Central memory CD4-positive, alpha-beta T cell (primary cell): Measurements from ENCODE around the gene TGFBR2.
A peak's percentile ranks its signal among the peaks of the same experiment; 100 is the strongest.

Source experiments
- DNase-seq: peaks from one replicate; pipeline ENCODE4 v3.0.0; 2022
- total RNA-seq, 3 experiments: gene quantifications; one replicate each; lab custom pipeline; 2026; lab: John Stamatoyannopoulos, UW

The TGFBR2 gene
- 181 to 291 (median 260) reads per million in 3 experiments for total RNA-seq

DNA sequence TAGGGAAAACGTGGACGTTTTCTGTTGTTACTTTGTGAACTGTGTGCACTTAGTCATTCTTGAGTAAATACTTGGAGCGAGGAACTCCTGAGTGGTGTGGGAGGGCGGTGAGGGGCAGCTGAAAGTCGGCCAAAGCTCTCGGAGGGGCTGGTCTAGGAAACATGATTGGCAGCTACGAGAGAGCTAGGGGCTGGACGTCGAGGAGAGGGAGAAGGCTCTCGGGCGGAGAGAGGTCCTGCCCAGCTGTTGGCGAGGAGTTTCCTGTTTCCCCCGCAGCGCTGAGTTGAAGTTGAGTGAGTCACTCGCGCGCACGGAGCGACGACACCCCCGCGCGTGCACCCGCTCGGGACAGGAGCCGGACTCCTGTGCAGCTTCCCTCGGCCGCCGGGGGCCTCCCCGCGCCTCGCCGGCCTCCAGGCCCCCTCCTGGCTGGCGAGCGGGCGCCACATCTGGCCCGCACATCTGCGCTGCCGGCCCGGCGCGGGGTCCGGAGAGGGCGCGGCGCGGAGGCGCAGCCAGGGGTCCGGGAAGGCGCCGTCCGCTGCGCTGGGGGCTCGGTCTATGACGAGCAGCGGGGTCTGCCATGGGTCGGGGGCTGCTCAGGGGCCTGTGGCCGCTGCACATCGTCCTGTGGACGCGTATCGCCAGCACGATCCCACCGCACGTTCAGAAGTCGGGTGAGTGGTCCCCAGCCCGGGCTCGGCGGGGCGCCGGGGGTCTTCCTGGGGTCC, at the start of gene TGFBR2:
Gene TGFBR2 (plus strand): TSS at position 301 of the 731 bp plus-strand sequence. CDS start 283 bp downstream, at position 584.
- peak; percentile 68 for DNase-seq

DNA sequence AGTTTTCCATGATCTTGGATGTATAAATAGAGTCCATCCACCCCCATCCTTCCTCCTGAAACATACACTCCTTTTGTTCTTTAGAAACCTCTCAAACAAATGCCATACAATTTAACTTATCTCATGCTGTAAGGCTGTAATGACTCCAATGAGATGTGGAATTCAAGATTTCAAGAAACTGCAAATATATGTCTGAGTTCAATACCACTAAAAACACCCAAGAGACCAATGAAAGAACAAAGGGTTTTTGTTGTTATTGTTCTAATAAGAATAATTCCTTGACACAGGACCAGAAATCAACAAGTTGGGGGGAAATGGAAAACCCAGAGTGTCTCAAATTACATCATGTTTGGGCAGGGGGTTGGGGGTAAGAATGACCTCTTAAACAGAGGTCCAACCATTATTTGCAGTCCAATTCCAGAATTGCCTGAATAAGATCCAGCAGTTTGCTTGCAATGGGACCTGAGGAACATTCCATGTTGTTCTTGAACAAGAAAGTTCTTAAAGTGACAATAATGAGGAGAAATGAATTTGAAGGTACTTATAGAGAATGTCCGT, 48.6 kb upstream of the TGFBR2 start:
- DNase-seq = no peak

DNA sequence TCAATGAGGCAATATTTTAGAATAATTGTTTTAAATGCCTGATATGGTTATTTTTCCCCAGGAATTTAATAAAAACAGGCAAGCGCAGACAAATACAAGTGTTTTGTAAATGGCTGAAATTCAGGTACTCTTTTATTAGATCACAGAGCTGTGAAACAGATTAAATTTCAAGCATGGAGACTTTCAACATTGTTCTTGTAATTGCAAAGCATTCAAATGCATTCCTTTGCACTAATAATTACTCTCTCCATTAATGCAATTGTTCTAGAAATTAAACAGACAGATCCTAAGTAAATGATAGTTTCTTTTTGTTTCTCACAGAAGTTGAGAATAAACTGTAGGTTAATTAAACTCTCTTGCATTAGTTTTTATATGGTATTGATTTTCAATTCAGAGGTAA, 42.4 kb upstream of the TGFBR2 start:
- DNase-seq = no peak

DNA sequence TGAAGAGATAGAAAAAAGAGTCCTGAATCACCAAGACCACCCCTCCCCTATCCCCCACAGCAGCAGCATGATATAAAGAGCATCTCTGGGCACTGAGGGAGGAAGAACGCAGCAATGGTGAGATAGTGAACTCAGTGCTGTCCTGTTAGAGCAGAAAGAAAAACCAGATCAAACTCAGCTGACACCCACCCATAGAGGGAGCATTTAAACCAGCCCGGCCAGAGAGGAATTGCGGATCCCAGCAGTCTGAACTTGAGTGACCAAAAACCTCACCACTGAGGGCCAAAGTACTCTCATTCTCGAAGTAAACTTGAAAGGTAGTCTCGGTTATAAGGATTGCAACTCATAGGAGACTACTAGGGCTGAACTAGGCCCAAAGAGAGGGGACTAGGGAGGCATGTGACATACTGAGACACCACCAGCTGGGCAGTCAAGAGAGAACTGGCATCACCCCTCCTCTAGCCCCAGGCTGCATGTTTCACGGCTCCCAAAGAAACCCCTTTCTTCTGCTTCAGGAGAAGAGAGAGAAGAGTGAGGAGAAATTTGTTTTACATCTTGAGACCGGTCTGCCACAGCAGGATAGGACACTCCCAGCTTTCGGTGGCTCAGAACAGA, 39.2 kb upstream of the TGFBR2 start:
- DNase-seq = no peak

DNA sequence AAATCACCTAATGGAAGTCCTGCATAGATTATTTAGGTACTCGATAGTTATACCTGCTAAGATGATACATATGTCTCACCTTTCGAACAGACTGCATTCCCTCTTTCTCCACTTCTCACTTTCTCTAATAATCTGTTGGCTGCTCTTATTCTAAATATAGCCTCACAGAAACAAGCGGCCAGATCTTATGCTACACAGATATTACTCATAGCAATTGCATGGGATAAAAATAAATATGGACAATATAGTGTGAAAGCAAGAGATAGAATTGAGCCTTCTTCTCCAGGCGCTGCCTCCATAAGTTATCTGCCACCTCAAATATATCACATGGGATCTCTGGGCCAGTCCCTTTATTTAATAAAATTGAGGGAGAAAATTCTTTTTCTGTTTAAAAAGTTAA, 29.5 kb upstream of the TGFBR2 start:
- DNase-seq = no peak

DNA sequence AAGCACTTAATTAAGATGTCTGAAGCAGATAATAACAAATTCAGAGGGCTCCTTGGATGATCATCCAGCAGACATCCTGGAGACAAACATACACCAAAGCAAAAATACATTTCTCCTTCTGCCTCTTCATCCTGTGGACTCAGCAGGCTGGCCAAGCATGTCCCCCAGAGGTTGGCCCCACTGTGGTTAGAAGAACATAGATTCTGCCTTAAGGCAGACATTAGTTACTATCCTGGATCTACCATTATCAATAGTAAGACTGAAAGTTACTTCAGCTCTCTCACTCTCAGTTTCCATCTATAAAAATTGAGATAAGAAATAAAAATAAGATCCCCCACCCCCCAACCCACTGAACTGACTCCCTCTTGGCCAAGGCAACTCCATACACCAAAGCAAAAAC, 28.6 kb upstream of the TGFBR2 start:
- DNase-seq = no peak

DNA sequence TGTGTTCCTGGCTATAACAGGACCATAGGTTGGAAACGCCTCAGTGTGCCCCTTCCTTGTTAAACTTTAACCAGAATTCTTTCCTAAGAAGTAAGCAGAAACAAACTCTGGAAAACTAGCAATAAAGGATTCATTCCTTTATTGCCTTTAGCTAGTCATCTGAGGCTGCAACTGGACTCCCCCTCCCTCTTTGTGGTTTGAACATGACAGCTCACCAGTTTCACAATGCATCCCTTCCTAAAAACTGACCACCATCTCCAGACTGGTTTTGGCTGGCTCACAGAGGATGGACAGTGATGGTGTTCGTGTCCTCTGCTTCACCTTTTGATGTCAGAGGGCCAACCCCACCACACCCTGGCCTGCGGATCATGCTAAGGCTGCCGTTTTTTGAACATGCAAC, 27.9 kb upstream of the TGFBR2 start:
- DNase-seq = no peak

DNA sequence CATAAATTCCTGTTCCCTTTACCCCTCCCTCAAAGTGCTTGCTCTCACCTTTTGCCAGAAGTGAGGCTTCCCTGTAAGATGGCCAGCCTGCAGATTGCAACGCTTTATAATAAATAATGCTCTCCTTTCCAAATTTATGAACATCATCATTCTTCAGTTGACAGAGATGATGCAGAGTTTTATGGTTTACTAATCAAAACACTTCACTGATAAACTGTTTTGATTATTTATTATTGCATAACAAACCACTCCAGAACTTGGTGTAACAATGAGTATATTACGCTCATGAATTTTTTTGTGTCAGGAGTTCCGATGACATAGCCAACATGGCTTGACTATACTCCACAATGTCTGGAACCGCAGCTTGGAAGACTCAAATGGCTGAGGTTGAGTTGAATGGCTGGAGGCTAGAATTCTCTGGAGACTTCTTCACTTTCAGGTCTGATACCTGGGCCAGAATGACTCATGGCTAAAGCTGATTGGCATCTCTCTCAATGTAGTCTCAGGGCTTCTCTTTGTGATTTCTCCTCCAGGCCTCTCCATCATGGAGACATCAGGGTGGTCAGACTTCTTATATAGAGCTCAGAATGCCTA, 27.3 kb upstream of the TGFBR2 start:
- DNase-seq = no peak

DNA sequence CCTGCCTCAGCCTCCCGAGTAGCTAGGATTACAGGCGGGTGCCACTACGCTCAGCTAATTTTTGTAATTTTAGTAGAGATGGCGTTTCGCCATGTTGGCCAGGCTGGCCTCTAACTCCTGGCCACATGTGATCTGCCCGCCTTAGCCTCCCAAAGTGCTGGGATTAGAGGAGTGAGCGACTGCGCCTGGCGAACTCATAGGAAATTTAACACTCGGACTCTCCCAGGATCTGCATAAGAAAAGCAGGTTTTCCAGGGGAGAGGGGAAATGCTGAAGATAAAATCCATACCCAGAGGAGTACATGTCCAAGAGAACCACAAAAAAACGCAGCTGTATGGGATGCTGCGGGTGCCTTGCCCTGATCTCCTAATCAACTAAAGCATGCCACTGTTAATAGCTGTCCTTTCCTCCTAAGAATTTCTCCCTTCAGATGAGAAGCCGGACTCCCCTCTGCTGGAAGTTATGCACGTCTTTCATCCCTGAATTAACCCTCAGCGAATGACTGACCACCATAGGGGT, 25.3 kb upstream of the TGFBR2 start:
- no peak for DNase-seq

DNA sequence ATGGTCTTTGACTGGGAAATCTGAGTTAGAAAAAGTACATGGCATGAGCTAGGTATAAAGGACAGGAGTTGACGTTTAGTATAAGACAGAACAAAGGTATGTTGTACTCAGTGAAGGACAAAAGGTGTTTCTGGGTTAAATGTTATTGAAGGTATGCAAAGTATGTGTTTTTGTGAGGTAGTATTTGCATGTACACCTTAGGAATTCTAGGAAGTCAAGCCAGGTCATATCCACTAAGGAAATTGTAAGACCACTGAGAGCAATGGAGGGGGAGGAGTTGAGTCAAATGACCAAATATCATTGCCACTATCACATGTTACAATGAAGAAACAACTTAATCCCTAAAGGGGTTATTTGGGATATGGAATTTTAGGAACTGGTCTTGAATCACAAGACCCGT, 24.4 kb upstream of the TGFBR2 start:
- DNase-seq = no peak

DNA sequence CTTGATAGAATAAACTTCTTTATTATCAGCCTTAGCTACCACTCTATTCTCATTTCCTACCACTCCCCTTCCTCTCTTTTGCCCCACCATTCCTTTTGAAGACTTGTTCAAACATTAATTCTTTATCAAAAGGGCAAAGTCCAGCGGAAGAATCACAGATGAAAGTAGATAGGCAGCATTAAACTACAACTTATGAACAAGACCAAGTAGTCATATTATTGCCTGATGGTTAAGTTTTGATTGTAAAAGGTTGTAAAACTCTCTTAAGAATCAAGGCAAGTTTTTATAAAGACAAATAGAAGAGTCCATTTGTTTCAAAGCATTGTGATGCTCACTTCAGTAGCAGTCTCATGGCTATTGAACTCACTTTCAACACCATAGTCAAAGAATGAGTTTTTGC, 22.4 kb upstream of the TGFBR2 start:
- DNase-seq = no peak

DNA sequence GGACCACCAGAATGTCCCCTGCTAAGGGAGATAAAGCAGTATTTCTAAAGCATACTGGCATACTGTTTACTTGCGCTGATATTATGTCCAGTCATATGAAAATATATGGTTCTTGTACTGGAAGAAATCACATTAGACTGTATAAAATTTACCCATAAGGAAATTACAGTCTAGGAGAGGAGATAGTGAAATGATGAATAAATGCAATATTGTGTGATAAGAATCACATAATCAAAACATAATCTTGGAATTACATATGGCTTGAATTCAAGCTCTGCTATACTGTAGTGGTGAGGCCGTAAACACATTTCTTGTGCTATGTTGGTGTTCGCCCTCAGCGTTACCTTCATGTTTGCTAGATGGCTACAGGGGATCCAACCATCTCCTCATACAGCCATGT, 20.7 kb upstream of the TGFBR2 start:
- no peak for DNase-seq

DNA sequence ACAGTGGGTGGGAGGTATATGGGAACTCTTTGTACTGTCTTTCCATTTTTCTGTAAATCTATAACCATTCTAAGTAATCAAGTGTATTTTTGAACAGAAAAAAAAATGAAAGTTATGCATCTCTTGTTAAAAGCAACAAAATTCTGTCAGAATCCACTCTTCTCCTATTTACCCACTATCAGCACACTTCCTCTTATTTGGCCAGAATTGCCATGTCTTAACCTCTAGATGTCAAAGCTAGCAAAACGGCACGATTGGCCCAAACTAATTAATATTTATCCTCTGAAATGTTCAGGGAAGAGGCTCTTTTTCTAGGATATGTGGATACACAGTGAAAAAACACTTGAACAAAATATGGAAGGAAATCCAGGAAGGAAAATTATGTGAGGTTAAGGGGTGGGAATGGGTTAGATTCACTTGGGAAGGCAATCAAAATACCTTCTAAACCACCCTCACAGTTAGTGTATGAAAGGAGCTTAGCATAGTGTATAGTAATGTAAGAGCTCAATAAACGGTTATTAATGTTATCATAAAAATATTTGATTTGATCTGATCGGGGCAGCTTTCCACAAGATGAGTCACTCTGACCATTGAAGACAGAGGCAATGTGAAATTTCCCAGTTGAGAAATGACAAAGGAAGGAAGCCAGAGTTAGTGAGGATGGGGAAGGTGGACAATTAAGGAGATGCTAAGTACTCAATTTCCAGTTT, 20.1 kb upstream of the TGFBR2 start:
- no peak for DNase-seq

DNA sequence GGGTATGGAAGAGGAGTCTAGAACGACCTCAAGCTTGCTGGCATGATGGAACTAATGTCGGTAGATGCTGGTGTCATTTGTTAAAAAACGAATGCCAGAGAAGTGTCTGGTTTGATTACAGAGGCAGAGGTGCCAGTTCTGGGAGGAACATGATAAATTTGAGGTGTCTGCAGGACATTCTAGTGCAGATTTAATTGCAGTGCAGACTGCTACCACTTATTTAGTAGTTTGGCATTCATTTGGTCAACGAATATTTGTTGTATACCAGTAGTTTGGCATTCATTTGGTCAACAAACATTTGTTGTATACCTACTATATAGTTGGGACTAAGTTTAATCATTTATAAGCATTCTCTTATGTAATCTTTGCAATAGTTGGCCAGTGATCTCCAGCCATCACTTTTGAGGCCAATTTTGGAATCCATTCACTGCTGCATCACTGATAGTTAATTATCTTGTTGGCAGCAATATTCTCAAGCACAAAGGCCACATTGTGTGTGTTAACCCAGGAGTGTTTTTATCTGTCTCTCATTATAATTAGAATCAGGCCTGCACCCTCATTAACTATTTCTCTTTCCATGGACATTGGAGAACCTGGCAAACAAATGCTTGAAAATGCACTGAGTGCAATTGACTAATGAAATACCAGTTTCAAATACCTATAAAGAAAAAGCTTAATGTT, 19.5 kb upstream of the TGFBR2 start:
- no peak for DNase-seq

DNA sequence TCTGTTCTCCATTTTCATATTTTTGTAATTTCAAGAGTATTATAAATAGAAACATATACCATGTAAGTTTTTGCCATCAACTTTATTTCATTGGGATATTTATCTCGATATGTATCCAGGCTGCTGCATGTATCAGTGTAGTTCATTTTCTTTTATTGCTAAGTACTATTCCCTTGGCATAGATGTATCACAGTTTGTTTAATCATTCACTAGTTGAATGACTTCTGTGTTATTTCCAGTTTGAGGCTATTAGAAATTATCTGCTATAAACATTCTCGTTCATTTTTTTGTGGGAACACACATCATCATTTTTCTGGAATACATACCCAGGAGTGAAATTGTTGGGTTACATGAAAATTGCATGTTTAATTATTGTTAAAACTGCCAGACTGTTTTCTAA, 18.5 kb upstream of the TGFBR2 start:
- no peak for DNase-seq

DNA sequence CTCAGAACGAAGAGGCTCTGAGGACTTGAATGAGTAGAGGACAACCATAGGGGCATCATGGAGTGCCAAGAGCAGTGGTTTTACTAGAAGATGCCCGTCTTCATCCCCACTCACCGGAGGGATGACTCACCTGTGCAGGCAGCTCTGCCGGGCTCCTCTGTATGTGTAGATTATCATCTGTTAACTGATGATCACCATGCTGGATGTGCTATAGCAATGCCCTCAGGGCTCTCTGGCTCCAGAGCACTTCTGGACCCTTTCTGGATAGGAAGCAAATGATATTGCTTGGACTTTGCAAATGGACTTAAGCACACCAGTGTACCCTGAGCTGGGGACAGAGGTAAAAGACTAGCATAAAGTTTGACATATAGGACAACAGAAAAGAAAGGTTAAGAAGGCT, 10.2 kb upstream of the TGFBR2 start:
- DNase-seq = no peak

DNA sequence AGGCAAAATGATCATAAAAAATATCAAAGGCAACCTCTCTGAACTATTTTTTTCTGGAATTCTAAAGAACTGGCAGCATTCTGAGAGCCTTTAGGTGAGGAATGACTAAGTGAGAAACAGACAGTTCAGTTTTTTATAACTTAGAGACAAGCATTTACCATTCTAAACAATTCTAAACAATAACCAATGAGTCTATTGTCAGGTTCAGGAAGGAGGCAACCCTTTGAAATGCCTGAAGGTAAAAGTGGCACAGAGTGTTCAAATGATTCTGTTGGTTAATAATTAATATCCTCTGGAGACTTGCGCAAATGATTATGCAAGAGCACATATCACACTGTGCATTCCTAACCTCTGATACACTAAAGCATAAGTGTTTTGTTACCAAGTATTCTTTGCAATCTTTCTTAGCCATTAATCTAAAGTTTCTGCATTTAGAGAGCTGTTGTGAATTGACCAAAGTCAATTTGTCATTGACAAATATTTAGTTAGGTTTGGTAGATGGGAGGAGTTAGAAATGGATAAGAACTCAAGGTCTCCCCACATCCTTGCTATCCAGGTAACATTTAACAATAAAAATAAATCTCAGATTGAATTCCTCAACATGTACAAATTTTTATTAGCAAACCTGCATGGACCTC, 9.2 kb upstream of the TGFBR2 start:
- no peak for DNase-seq

DNA sequence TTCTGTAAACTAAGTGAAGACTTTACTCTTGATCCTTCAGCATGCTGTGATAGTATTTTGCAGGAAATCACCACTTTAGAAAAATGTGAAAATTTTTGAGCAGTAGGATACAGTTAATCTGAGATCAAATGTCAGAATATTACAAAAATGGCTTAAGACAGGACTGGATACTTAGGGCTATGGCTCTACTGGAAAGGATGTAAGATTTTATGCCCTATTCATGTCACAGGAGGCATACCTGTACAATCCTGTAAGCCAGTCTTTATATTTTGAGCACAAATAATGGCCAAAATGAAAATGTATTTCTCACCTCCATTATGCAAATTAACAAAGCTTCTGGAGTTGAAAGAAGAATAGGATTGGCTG, 8.6 kb upstream of the TGFBR2 start:
- DNase-seq = no peak

DNA sequence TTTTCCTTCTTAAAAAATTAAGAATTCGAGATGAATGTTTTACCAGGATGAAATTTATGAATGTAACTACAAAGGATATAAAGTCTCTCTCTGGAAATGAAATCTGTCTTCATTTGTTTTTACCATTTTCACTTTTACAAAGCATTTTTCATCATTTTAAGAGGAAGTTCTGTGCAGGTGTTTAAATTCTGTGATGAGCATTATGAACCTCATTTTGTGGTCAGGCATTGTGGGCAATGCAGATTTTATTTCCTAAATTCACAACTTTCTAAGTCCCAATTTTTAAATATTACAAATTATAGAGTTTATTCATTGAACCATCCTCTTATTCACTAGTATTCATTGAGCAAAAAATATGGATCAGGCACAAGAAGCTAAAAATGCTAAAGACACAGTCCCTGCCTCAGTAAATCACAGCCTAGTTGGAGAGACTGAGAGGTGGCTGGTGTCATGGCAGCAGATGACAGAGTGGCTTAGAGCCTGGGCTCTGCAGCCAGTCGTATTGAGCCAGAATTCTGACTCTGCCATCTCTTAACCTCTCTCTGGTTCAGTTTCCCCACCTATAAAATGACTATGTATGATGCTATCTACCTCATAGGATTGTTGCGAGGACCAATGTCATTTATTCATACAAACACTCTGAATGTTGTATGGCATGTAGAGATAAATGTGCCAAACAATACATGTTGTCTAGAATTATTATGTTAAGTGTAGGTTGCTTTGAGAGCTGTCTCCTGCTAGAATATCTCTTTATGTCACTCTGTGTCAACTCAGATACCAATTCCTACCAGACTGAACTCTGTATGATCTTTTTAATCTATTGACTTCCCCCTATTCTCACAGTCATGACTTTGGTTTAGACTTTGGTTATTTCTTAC, 7.5 kb upstream of the TGFBR2 start:
- no peak for DNase-seq

DNA sequence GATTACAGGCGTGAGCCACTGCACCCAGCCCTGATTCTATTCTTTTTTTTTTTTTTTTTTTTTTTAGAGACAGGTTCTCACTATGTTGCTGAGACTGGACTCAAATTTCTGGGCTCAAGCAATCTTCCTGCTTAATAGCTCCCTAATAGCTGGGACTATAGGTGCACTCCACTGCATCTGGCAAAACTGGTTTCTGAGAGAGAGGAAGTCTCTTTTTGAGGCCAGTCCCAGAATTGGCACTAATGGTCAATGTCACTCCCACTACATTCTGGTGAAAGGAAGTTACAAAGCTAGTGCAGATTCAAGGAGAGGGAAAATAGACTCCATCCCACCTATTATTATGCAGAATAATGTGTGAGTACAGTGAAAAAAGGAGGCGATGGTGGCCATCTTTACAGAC, 5.8 kb upstream of the TGFBR2 start:
- DNase-seq = no peak

DNA sequence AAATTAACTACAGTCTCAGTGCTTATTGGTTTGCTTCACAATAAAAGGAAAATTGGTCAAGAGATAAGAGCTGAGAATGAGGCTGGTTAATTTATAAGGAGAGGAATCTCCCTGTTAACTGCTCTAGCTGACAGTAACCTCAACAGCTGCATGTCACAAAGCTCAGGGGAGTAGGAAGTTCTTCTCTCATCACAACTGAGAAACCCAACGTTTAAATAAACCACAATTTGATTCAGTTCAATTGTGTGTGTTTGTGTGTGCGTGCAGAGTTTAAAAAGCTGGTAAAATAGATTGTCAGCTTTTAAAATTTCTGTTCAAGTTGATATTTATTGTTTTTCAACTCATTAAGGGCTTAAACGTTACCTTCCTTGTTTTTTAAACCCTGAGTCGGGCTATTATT, 3.5 kb upstream of the TGFBR2 start:
- no peak for DNase-seq
